Dermis microvascular lymphatic vessel endothelial cell (primary cell): Measurements from ENCODE around the gene PLET1. TPM values are rescaled to one million over a fixed set of nuclear protein-coding genes. Genes with fewer than 3 reads are reported as not detected.
A peak's percentile ranks its signal among the peaks of the same experiment; 100 is the strongest.

Experiments used
- DNase-seq, 2 donors: peaks; one replicate each; pipeline versions ENCODE4 v3.0.0 to v3.0.0-alpha.2; 2010; ENCODE audit warnings: low read depth in 2 of 2
- total RNA-seq: library from RNA; depleted of rRNA; stranded (reverse); fragments of >200 nt; gene quantifications from 2 replicates; pipeline ENCODE4 v1.2.1, GENCODE V29; 2014

PLET1 gene, protein sequence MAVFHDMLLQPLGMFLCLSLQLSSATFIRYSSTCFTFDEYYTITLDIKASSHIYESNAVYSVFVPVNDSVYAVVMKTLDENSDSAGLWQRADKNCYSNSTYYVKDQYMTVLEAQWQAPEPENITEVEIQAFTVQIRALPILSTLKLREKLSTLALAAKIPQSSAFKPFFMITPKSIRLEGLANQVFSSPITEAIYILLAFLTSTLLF
- not detected in 2 replicates for total RNA-seq

DNA sequence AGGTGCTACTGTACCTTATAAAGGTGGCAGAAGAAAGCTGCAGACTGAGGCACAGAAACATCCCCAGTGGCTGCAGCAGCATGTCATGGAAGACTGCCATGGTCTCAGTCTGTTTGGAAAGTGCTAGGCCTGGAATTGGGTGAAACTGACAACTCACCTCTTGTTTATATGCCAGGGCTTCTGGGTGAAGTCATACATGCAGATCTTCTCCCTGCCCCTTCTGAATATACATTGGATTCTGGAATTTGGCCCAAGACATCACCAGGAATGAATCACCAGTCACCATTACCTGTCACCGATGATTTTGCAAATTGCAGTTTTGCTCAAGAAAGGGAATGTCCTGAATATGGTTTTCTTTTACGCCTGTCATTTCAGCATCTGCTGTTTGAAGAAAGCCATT is at the start of gene PLET1:
TSS of gene PLET1 (minus strand) at position 371 of the 400 bp plus-strand sequence. CDS start at position 100, 271 bp downstream.
- DNase-seq, result no peak

DNA sequence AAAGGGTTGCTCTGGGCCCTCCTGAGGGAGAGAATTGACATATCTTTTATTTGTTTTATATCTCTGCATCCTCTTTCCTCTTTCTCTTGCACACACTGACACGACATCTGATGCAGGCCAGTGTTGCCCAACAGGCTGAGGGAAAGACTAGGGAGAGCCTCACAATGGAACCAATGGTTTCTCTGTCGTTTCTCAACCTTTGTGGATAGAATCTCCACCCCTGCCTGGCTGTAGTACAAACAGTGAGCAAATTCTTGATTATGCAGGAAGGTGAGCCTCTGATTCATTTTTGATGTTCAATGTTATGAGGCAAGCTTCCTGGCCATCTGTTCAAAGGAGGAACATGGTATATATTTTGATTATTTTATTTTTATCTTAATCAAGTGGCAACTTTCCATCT is 49.8 kb upstream of the PLET1 start:
- DNase-seq, result peak in 1 of 2 donors; percentile 27

DNA sequence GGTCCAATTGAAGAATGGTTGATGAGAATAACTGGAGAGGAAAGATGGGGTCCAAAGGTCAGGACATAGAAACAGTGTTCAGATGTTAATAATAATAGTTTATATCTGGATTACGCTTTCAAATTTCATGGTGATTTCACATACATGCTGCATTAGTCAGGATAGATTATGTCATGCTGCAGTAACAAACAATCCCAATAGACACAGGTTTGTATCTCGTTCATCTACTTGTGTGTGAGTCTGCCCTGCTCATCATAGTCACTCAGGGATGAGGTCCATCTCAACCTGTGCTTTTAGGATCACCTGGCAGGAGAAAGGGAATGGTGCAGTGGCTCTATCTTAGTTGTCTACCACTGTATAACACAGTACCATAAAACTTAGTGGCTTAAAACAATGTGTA is 48.0 kb upstream of the PLET1 start:
- DNase-seq, result no peak

DNA sequence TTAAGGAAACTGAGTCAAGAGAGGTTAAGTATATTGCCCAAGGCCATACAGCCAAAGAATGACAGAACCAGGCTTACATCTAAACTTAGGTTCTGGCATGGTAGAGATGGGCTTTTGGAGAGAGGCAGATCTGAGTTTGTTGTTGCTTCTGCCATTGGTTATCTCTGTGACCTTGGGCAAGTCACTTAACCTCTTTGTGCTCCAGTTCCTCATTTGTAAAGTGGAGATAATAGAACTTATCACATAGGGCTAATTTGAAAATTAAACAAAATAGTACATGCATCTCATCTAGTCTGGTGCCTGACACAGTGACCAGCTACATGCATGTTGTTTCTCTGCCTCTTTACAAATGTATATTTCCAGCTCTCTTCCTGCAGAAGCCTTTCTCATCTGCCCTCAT is 47.0 kb upstream of the PLET1 start:
- no peak for DNase-seq

DNA sequence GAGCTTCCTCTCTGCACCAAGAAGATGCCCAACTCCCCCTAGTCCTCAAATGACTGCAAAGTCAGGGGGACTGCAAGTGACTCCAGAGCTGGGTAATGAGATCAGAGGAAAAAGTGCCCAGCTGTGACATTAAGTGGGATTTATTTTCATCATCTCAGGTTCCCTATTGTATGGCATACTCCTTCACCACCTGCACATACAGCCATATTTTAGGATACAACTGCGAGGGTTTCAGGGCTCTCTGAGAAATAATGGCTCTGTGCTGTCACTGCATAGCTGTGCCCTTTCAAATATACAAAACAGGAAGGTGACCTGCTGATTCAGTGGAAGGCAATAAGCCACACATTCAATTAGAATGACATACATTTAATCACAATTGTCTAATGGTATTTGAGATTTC is 45.6 kb upstream of the PLET1 start:
- DNase-seq, result no peak

DNA sequence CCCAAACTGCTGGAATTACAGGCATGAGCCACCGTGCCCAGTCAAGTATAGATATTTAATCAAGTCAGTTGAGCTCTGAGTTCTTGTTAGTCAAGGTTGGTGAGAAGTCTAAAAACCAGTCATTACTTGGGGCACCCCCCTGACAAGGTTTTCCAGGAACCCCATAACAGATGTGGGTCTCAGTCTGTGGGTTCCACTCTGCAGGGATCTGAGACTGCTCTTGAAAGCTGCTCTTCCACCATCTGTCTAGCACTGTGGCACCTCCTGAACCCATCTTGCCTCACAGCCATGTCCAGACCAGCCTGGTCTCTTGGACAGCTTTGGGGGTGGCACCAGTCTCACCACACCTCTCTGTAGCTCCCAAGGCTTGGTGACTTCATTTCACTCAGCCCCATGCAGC is 44.3 kb upstream of the PLET1 start:
- DNase-seq, result no peak

DNA sequence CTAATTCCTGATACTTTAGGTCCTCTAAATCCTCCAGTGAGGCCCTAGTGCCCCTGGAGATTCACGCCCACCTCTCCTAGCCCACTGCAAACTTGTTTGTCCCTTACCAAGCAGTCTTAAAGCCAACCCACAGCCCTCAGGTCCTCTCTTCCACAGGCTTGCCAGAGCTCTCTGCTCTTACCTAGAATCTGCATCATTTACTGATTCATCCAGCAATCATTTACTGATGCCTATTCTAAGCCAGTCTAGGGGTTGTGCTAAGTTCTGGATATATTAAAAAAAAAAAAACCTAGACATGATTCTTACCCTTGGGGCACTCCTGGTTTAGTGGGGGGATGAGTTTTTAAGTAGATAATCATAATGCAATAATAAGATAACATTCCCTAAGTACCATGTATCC is 43.0 kb upstream of the PLET1 start:
- no peak for DNase-seq

DNA sequence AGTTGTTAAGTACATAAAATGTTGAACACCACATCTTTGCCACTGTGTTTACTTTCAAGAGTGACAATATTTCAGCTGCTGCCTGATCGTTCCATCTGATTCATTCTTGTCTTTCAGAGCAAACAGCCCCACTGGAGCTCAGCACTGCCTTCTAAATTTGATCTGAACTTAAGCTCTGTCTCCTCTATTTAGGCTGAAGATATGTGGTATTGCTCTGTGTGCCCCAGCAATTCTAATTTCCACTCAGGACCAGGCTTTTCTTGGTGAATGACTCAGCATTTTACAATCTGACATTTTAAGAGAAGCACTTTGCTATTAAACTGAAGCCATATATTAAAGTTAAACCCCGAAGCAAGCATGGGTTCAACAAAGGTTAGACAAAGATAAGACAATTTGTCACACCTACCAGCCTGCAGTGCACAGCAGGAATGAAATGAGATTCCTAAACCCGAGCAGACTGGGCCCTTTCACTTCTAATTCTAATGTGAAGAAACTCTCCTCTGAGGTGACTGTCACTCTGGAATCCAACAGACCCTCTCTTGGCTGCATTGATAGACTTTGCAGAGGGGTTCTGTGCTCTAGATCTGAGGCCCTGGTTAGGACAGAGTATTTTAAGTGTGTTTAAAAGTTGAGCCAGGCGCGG is 41.7 kb upstream of the PLET1 start:
- DNase-seq, result no peak

DNA sequence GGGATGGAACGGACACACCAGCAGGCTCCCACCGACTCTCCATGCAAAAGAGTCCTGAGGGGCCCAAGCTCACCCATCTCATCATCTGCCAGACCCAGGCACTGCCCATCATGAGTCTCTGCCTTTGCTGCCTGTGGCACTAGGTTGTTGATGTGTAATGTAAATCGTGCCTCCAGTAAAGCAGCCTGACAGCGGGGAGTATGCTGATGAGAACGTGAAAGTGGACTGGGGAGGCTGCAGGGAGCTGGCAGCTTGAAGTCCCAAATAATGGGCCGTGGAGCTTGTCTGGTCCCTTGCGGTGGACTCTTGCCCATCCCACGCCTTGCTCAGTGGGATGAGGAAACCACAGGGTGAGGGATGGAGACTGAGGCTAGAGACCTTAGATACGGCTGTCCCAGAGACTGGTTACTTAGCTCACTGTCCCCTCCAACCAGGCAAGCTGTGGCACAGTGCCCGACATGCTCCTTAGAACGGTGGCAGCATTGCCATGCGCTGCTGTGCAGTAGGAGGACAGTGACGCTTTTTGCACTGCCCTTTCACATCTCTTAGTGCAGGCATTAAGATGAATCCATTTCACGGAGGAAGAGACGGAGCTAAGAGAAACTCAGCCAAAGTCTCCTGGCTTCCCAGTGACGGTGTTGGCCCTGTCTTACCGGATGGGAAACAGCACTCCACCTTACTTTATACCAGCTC is 39.6 kb upstream of the PLET1 start:
- no peak for DNase-seq

DNA sequence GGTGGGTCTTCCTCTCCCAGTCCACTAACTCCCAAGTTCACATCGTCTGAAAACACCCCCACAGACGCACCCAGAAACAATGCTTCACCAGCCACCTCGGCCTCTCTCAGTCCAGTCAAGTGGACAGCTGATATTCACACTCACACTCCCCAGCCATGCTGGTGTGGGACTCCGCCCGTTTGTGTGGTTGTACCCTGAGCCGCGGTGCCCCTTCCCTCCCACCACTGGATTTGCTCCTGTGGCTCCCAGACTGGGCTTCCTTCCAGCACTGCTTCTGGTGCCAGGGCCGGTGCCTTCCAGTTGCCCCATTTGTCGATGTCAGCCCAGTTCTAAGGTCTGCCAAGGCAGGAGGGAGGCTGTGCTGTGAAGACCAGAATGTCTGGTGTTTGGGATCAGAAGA is 37.9 kb upstream of the PLET1 start:
- no peak for DNase-seq

DNA sequence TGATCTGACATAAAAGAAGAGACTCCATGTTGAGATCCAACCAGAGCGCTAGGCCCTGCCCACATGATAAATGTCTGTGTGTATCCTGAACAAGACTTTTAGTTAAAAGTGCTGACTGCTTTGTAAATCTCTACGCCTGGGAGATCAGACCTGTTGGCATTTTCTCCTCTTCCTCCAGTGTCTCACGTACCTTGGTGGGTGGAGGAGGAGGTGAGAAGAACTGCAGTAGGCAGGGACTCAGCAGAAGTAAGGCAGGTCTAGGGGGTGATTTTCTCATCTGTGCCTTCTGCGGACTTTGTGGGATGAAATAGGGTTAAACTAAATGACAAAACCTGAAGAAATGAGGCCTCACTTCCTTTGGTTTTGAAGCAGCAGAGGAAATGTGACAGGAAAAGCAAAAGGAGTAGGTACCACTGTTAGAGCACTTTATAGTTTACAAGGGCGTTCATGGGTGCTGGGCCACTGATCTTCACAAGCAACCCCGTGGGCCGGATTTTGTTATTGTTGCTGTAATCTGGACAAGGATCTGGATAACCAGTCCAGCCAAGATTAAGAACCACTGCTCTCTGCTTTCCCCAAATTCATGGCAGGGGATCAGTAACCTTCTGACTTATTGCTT is 36.7 kb upstream of the PLET1 start:
- no peak for DNase-seq

DNA sequence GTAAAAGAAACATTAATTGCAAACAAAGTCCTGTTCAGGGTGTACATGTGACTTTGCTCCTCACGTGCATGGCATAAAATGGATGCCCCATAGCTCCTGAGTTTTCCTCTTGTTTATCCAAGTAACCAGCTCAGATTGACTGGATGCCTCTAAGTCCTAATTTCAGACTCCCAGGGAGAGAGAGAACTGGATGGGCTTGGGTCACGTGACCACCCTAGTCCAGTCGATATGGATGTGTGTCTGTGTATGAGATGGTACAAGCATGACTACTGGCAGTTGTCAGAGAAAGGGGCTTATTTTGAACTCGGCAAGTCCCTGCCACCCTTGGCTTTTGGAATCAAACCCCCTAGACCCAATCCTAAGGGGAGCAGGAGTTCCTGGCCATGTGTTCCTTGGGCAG is 35.4 kb upstream of the PLET1 start:
- no peak for DNase-seq

DNA sequence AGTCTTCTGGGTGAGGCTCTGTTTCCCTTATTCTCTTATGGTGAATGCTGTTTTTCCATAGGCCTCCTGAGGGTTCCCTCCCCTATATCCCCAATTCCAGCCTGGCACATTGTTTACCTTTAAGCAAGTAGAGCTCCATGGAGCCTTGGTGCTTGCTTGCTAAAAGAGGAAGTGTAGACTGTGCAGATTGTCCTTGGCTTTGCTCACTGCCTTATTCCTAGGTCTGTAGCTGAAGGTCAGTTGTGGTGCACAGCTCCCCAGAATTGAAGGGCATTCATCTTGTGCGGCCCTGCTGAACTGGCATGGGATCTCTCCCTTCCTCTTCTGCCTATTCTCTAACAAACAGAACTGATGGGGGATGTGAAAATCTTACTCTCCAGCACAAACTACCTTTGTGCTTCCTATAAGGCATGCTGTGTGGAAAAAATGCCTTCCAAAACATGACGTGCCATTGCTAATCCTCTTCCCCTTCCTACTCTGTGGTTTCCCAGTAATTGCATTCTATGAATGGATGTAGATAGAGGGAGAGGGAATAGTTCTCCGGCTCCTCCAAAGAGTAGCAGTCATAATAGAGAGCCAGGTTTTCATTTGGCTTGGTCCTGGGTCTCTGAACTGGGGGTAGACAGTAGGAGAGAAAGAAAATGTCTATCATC is 34.2 kb upstream of the PLET1 start:
- DNase-seq, result no peak

DNA sequence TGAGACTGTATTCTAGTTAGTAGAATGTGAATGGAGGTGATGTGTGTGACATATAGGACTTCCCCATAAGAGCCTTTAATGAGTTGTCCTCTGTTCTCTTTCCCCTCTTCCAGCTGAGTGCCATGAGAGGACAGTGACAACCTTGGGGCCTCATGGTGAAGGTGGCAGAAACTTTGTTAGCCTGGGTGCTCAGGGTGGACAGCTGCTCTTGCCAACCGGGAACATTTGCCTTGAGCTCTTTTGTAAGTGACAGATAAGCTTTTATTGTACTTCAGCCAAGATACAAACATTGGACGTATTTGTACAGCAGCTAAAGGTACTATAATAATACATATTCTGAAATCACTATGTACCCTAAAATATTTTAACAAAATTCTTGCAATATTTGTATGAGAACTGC is 33.0 kb upstream of the PLET1 start:
- DNase-seq, result no peak

DNA sequence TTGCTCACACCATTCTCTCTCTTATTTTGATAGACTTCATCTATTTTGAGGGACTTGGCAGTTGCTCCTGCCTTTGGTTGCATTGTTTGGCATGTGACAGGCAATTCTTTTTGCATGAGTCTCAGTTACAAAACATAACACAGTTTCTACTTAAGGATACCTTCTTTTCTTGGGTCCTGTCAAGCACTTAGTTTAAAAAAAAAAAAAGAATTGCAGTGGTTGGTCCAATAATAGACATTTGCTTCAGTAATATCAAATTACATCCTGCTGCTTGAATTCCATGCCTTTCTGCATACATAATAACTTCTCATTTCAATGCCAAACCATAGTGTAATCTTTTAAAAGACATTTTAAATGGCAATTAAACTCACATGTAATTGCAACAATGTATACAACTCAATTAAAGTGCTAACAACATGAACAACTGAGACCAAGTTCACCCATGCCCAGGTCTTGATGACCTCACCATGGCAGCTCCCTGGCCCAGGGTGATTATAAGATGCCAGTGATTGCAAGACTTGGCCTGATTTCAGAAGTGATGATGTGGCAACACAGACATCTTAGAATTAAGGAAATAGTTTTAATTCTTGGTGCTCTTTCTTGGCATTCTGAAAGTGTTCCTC is 32.2 kb upstream of the PLET1 start:
- peak in 1 of 2 donors; percentile 76 for DNase-seq

DNA sequence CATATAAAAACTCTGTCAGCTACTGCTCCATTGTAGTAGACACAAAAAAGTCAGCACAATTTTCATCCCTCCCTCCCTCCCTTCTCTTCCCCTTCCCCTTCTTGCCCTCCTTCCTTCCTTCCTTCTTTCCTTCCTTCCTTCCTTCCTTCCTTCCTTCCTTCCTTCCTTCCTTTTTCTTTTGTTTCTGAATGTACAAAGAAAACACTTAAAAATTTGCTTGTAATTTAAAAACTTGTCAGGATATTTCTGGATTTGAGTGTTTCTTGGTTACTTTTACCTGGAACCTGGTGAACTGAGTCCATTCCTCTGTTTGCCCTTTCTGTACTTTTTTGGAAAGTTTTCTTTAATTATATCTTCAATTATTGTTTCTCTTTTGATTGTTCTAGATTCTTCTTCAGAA is 31.5 kb upstream of the PLET1 start:
- no peak for DNase-seq

DNA sequence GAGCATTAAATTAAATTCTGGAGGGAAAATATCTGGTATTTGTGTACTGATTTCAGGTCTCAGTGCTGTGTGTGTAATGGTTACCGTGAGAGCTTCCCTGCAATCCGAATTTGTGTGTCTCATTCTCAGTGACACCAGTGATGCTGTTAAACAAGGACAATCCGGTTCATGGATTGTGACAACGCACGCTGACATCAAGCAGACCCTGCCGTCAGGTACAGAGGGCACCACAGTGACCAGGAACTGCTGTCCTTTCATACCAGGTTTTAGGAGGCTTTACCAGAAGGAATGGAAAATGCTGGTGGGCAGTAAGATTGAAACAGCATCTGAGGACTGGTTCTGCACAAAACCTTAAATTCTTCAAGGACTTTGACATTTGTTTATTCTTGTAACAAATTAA is 30.5 kb upstream of the PLET1 start:
- DNase-seq, result no peak

DNA sequence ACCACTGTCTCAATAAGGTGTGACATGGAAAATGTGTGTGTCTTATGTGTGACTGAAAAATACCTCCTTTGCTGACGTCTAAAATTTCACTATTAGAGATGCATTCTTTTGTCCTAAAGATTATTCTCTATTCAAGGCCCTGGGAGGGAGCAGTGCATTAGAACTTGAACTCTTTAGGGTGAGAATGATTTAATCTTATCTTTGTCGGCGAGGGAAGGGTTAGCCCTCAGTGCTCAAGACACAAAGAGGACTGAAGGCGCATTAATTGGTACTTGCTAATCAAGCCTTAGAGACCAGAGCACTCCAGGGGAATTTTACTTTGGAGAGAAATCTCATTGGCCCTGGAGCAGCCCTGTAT is 29.8 kb upstream of the PLET1 start:
- DNase-seq, result no peak

DNA sequence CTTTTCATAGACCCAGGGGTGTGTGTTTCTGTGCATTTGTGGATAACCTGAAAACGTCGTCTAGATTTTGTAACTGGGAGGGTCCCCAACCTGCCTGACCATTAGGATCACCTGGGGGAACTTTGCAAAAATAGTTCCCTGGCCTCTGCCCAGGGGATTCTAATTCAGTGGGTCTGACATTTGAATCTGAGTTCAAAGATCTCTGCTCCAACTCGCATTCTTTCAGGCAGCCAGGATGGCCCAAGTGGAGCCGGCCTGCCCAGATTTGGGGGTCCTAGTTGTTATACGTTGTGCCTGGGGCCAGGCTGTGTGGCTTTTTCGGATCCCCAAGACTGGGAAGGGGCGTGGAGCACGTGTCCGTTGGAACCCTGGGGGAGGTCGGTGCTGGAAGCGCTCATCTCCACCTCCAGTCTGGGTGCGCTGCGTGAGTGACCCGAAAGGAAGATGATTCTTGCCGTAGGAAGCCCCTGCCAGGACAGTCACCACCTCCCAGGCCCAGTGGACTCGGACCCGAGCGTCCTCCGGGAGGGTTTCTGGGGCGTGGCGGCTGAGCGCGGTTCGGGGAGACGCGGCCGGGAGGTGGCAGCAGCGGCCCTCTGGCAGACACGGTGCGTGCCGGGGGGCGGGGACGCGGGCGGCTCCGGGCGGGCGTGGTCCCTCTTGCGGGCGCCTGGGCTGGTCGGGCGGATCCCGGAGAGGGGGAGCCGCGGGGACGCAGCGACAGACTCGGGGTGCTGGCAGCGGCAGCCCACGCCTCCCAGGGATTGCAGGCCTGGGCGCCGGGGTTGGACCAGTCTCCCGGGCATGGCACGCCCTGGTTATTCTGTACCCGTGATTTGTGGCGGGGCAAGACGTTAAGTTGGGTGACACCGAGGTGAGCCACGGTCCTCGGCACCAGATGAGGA is 29.2 kb upstream of the PLET1 start:
- peak in 1 of 2 donors; percentile 65 for DNase-seq

DNA sequence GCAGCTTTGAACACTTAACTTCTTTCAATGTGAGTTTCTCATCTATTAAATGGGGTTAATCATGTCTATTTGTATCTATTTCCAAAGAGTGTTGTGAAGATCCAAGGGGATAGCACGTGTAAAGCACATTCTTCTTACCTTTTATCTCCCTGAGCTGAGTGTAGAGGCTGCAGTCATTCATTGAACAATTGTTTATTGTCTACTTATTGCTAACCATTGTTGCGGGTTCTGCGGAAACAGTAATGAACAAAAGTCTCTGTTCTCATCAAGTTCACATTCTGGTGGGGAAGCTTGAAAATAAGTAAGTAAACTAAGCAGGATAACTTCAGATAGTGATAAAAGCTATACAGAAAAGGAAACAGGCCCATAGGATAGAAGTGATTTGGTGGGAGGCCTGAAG is 27.4 kb upstream of the PLET1 start:
- no peak for DNase-seq

DNA sequence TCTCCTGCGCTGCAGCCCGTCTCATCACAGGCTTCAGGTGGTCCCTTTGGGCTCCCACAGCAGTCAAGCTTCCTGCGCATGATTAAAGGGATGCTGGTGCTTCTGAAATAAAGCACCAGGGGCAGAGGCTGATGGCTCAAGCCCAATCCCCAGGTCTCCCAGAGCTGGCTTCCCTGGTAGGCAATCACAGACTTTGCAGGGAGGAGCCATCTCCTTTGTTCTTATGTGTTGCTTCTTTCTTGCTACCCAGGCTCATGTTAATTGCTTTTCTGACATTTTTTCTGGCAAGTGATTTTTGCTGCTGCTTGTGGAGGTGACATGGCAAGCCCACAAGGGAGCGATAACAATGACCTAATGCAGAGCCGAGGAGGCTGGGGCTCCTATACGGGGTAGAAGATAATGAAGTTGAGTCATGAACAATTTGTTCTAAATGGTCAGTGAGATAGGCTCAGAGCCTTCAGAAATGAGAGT is 25.2 kb upstream of the PLET1 start:
- DNase-seq, result no peak
